Measurements from ENCODE around the gene STXBP2. TPM values are rescaled to one million over a fixed set of nuclear protein-coding genes. Genes with fewer than 3 reads are reported as not detected.

The STXBP2 gene
- total and polyA plus RNA-seq, 4 experiments from 2014 or later: 73.1 to 220 (median 154) TPM

DNA sequence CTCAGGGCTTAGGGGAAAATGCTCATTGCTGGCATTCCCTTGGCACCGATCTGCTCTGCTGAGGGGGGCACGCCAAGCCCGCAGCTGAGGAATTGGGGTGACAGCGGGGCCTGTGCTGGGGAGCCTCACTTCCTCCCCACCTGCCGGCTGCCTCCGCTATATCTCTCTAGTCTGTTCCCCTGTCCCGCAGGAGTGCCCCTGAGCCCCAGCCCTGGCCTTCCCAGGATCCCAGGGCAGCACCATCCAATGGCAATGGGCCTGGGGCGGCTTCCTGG is 9.5 kb downstream of the STXBP2 start:
- H3K9me3 ChIP-seq (ENCODE audit: control insufficient read depth in 1 of 2, low read length in 2 of 2): no peaks in the 10 kb centered on the region
- CTCF ChIA-PET (ENCODE audit: partially characterized antibody): no interaction called here
- H3K27me3 ChIP-seq (ENCODE audit: insufficient read depth, low read length): no peaks in the 10 kb centered on the region
- Mint-ChIP-seq H3K27ac (no peak overlapping the region), H3K9me3 (no peaks in the 10 kb centered on the region), H3K4me3 (no peak overlapping the region), H3K4me1 (peaks cover 0 to 2% (median 0%) of the 10 kb centered on the region in 4 donors), H3K27me3 (no peaks in the 10 kb centered on the region), H3K36me3 (peaks cover 8 to 10% of the 10 kb centered on the region in 2 donors)
- H3K4me1 ChIP-seq (ENCODE audit: insufficient read depth, low read length): no peaks in the 10 kb centered on the region
- DNase-seq: no peak
- POLR2A ChIA-PET (ENCODE audit: partially characterized antibody): no interaction called here
- intact Hi-C loops (cut with micrococcal nuclease): no loop called here
- H3K36me3 ChIP-seq (ENCODE audit: insufficient read depth, low read length): peaks cover 18% of the 10 kb centered on the region
- no peak overlapping the region for H3K27ac ChIP-seq (ENCODE audit: low read depth, low read length)
- H3K4me3 ChIP-seq (ENCODE audit: low read length in 2 of 2): no peak overlapping the region

DNA sequence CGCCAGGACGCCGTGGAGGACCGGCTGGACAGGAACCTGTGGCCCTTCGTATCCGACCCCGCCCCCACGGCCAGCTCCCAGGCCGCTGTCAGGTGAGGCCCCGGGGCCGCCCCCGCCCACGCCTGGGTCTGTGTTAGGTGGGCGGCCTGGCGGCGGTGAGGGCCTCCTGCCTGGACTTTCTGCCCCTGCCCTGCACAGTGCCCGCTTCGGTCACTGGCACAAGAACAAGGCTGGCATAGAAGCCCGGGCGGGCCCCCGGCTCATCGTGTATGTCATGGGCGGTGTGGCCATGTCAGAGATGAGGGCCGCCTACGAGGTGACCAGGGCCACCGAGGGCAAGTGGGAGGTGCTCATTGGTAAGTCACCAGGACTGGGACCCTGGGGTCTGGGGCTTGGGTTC is 10.2 kb downstream of the STXBP2 start:
- Histone ChIP-seq H3K36me3 (ENCODE audit: insufficient read depth, low read length) (peaks cover 17% of the 10 kb centered on the region), H3K4me3 (ENCODE audit: low read length in 2 of 2) (no peak overlapping the region), H3K27me3 (ENCODE audit: insufficient read depth, low read length) (no peaks in the 10 kb centered on the region), H3K27ac (ENCODE audit: low read depth, low read length) (no peak overlapping the region), H3K9me3 (ENCODE audit: control insufficient read depth in 1 of 2, low read length in 2 of 2) (no peaks in the 10 kb centered on the region), H3K4me1 (ENCODE audit: insufficient read depth, low read length) (peaks cover under 1% of the 10 kb centered on the region)
- peak in 1 of 5 donors; percentile 43 for DNase-seq
- no peak overlapping the region for H3K27ac Mint-ChIP-seq
- CTCF ChIA-PET (ENCODE audit: partially characterized antibody): no interaction called here
- H3K4me1 Mint-ChIP-seq: peaks cover 2 to 4% (median 3%) of the 10 kb centered on the region in 4 donors
- H3K4me3 Mint-ChIP-seq: no peak overlapping the region
- no peaks in the 10 kb centered on the region for H3K9me3 Mint-ChIP-seq
- intact Hi-C loops (cut with micrococcal nuclease): no loop called here
- POLR2A ChIA-PET (ENCODE audit: partially characterized antibody): no interaction called here
- no peaks in the 10 kb centered on the region for H3K27me3 Mint-ChIP-seq
- H3K36me3 Mint-ChIP-seq: peaks cover 8 to 10% of the 10 kb centered on the region in 2 donors

DNA sequence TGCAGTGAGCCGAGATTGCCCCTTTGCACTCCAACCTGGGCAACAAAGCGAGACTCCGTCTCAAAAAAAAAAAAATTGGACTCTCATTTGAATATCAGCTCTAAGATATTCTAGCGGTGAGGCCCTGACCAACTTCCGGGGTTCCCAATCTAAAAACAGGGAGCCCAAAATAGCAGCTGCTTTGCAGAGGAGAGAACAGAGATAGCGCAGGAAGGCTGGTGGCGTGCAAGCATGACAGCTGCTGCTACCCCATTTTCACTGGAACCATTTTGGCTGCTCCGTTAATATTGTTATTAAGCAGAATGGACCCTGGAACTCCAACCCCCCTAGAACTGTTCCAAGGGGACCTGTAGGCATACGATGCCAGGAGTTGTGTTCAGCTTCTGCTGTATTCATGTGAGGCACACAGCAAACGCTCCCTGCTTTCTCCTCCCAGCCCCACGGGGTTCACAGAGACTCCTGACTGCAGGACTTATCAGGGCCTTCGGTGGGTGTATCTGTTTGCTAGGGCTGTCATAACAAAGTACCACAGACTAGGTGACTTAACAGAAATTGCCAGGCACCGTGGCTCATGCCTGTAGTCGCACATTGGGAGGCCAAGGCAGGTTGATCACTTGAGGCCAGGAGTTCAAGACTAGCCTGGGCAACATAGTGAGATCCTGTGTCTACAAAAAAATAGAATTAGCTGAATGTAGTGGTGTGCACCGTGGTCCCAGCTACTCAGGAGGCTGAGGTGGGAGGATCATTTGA is 11.5 kb downstream of the STXBP2 start:
- Histone ChIP-seq H3K9me3 (ENCODE audit: control insufficient read depth in 1 of 2, low read length in 2 of 2) (no peaks in the 10 kb centered on the region), H3K27me3 (ENCODE audit: insufficient read depth, low read length) (no peaks in the 10 kb centered on the region), H3K4me1 (ENCODE audit: insufficient read depth, low read length) (peaks cover 5% of the 10 kb centered on the region), H3K4me3 (ENCODE audit: low read length in 2 of 2) (no peak overlapping the region), H3K27ac (ENCODE audit: low read depth, low read length) (no peak overlapping the region), H3K36me3 (ENCODE audit: insufficient read depth, low read length) (peaks cover 10% of the 10 kb centered on the region)
- ChIA-PET POLR2A (ENCODE audit: partially characterized antibody) (interaction anchor here (1.6 to 1.7 kb wide), 2 partner anchors 11 to 19 kb away, joined by 5 read pairs; partner anchors contain the start of genes PET100 and XAB2), CTCF (ENCODE audit: partially characterized antibody) (interaction anchor here (0.7 to 4.1 kb wide), 4 partner anchors 13 to 152 kb away, joined by 3 to 20 read pairs (median 4); partner anchors contain the start of gene TRAPPC5)
- H3K36me3 Mint-ChIP-seq: peaks cover 8 to 10% of the 10 kb centered on the region in 2 donors
- peaks cover 8 to 13% (median 10%) of the 10 kb centered on the region in 4 donors for H3K4me1 Mint-ChIP-seq
- H3K9me3 Mint-ChIP-seq: peaks cover 0 to 4% (median 0%) of the 10 kb centered on the region in 8 donors
- intact Hi-C loops (cut with micrococcal nuclease): no loop called here
- peak overlapping the region in 2 of 7 donors; percentile 21 to 60 for H3K27ac Mint-ChIP-seq
- no peak overlapping the region for H3K4me3 Mint-ChIP-seq
- H3K27me3 Mint-ChIP-seq: no peaks in the 10 kb centered on the region
- DNase-seq: no peak

DNA sequence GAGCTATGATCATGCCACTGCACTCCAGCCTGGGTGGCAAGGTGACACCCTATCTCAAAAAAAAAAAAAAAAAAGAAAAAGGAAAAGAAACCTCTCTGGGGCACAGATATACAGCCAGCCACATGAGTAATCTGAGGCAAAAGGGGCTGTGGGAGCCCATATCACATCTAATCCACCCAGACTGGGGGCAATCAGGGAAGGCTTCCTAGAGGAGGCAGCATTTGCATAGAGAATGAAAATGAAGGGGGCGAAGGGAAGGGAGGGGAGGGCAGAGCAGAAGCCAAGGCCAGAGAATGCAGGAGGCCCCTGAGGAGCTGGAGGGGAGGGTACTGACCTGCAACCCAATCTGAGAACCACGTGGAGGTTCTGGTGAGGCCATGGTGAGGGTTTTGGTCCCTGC is 13.2 kb downstream of the STXBP2 start:
- Histone ChIP-seq H3K27ac (ENCODE audit: low read depth, low read length) (no peak overlapping the region), H3K36me3 (ENCODE audit: insufficient read depth, low read length) (peaks cover 3% of the 10 kb centered on the region), H3K9me3 (ENCODE audit: control insufficient read depth in 1 of 2, low read length in 2 of 2) (no peaks in the 10 kb centered on the region), H3K4me1 (ENCODE audit: insufficient read depth, low read length) (peaks cover 5% of the 10 kb centered on the region), H3K27me3 (ENCODE audit: insufficient read depth, low read length) (no peaks in the 10 kb centered on the region), H3K4me3 (ENCODE audit: low read length in 2 of 2) (no peak overlapping the region)
- Mint-ChIP-seq H3K27ac (peak overlapping the region in 1 of 7 donors; percentile 81), H3K27me3 (no peaks in the 10 kb centered on the region), H3K4me1 (peaks cover 8 to 13% (median 10%) of the 10 kb centered on the region in 4 donors), H3K36me3 (peaks cover 6 to 8% of the 10 kb centered on the region in 2 donors), H3K9me3 (peaks cover 0 to 4% (median 0%) of the 10 kb centered on the region in 8 donors), H3K4me3 (no peak overlapping the region)
- ChIA-PET POLR2A (ENCODE audit: partially characterized antibody) (interaction anchor here (1.6 kb wide), 1 partner anchor 21 kb away, joined by 5 read pairs; the partner anchor contains the start of genes PET100 and XAB2), CTCF (ENCODE audit: partially characterized antibody) (interaction anchor here (0.6 to 4.1 kb wide), 4 partner anchors 14 to 960 kb away, joined by 3 to 20 read pairs (median 4); partner anchors contain the start of gene TRAPPC5)
- no peak for DNase-seq
- intact Hi-C loops (cut with micrococcal nuclease): no loop called here

DNA sequence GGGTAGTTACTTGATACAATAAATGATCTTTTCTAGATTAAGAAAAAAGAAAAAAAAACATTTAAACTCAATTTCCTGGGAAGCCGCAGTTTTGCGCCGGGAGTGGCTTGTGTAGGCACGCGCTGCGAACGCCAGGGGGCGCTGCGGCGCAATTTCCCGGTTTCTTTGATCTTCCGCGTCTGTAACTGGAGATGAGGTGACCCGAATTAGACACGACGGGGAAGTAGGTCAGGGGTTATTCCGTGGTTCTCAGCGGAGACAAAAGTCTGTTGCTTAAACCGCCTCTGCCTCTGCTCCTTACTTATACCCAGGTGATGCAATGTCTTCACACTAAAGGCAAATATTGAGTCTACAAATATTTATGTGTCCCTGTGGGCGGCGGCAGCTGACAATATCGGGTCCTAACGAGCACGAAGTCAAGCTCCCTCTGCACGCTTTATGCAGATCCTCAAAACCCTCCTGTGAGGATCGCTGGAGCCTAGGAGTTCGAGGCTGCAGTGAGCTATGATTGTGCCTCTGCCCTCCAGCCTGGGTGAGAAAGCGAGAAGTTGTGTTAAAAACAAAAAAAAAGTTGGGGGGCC is 15.2 kb downstream of the STXBP2 start:
- Histone ChIP-seq H3K4me3 (ENCODE audit: low read length in 2 of 2) (peak overlapping the region in 1 of 2 donors; percentile 46), H3K27me3 (ENCODE audit: insufficient read depth, low read length) (no peaks in the 10 kb centered on the region), H3K27ac (ENCODE audit: low read depth, low read length) (peak overlapping the region; percentile 31), H3K36me3 (ENCODE audit: insufficient read depth, low read length) (no peaks in the 10 kb centered on the region), H3K4me1 (ENCODE audit: insufficient read depth, low read length) (peaks cover 7% of the 10 kb centered on the region), H3K9me3 (ENCODE audit: control insufficient read depth in 1 of 2, low read length in 2 of 2) (no peaks in the 10 kb centered on the region)
- CTCF ChIA-PET (ENCODE audit: partially characterized antibody): interaction anchor here (0.6 to 4.1 kb wide), 15 partner anchors 9 to 217 kb away, joined by 3 to 27 read pairs (median 6); partner anchors contain the start of genes MCOLN1, PCP2, PET100 and RETN
- Mint-ChIP-seq H3K9me3 (peaks cover 0 to 4% (median 0%) of the 10 kb centered on the region in 8 donors), H3K27ac (peak overlapping the region; percentile 78 to 95 (median 93)), H3K27me3 (no peaks in the 10 kb centered on the region), H3K36me3 (peaks cover 2 to 4% of the 10 kb centered on the region in 2 donors), H3K4me3 (peak overlapping the region; percentile 70 to 88 (median 81)), H3K4me1 (peaks cover 6 to 13% (median 10%) of the 10 kb centered on the region in 4 donors)
- intact Hi-C loops (cut with micrococcal nuclease): loop anchor here (1.0 kb wide), 2 partner anchors 27 to 147 kb away; no protein-coding TSS in a partner anchor
- peak; percentile 86 to 93 (median 88) for DNase-seq
- POLR2A ChIA-PET (ENCODE audit: partially characterized antibody): interaction anchor here (0.7 to 1.6 kb wide), 5 partner anchors 7 to 29 kb away, joined by 3 to 6 read pairs (median 4); partner anchors contain the start of genes PET100, RETN, TRAPPC5 and XAB2

DNA sequence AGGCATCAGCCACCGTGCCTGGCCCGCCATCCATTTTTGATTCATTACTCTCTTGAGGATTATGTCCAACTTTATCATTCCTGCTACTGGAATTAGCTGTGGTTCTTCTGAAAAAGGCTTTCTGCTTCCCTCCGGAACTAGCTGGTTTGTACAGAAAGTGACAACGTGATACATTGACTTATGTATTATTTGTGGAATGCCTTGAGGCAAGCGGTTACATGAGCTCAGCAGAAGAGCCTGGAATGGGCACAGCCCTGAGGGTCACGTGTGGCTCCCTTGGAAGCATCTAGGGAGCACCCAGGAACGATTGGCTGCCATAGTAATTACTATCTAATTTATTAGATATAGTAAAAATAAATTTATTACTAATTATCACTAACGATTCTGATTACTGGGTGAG is 17.5 kb downstream of the STXBP2 start:
- ChIA-PET POLR2A (ENCODE audit: partially characterized antibody) (no interaction called here), CTCF (ENCODE audit: partially characterized antibody) (interaction anchor here (1.7 to 5.6 kb wide), 2 partner anchors 14 to 26 kb away, joined by 6 to 22 read pairs; partner anchors contain the start of genes RETN and TRAPPC5)
- Mint-ChIP-seq H3K9me3 (peaks cover 0 to 4% (median 0%) of the 10 kb centered on the region in 8 donors), H3K36me3 (no peaks in the 10 kb centered on the region), H3K27ac (peak overlapping the region in 2 of 7 donors; percentile 43 to 50), H3K4me3 (no peak overlapping the region), H3K27me3 (no peaks in the 10 kb centered on the region), H3K4me1 (peaks cover 11 to 28% (median 17%) of the 10 kb centered on the region in 4 donors)
- Histone ChIP-seq H3K9me3 (ENCODE audit: control insufficient read depth in 1 of 2, low read length in 2 of 2) (no peaks in the 10 kb centered on the region), H3K27ac (ENCODE audit: low read depth, low read length) (no peak overlapping the region), H3K36me3 (ENCODE audit: insufficient read depth, low read length) (no peaks in the 10 kb centered on the region), H3K4me1 (ENCODE audit: insufficient read depth, low read length) (peaks cover 22% of the 10 kb centered on the region), H3K27me3 (ENCODE audit: insufficient read depth, low read length) (no peaks in the 10 kb centered on the region), H3K4me3 (ENCODE audit: low read length in 2 of 2) (no peak overlapping the region)
- intact Hi-C loops (cut with micrococcal nuclease): no loop called here
- no peak for DNase-seq

DNA sequence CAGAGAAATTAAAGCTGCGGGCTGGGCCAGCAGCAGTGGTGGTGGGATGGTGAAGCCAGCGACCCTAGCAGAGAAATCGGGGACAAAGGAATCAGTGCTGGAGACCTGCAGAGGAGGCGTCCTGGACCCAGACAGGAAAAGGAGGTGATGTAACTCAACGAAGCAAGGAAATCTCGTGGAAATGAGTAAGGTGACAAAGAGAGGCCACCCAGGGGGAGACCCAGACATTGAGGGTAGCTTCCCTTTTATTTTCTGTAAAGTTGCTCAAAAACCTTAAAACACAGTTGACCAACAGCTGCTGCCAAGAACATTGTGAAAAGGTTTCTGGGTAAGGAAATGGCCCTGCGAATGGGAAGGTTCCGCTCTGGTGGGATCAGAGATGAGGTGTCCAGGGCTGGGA is 18.7 kb downstream of the STXBP2 start:
- H3K4me1 ChIP-seq (ENCODE audit: insufficient read depth, low read length): peaks cover 22% of the 10 kb centered on the region
- H3K36me3 ChIP-seq (ENCODE audit: insufficient read depth, low read length): no peaks in the 10 kb centered on the region
- H3K4me1 Mint-ChIP-seq: peaks cover 11 to 28% (median 17%) of the 10 kb centered on the region in 4 donors
- intact Hi-C loops (cut with micrococcal nuclease): no loop called here
- no peaks in the 10 kb centered on the region for H3K36me3 Mint-ChIP-seq
- no peak overlapping the region for H3K4me3 Mint-ChIP-seq
- no peak for DNase-seq
- H3K27me3 Mint-ChIP-seq: no peaks in the 10 kb centered on the region
- H3K4me3 ChIP-seq (ENCODE audit: low read length in 2 of 2): no peak overlapping the region
- ChIA-PET CTCF (ENCODE audit: partially characterized antibody) (interaction anchor here (0.8 to 5.6 kb wide), 7 partner anchors 14 to 145 kb away, joined by 3 to 22 read pairs (median 3); partner anchors contain the start of genes PET100, RETN, TRAPPC5 and XAB2), POLR2A (ENCODE audit: partially characterized antibody) (no interaction called here)
- no peak overlapping the region for H3K27ac ChIP-seq (ENCODE audit: low read depth, low read length)
- no peaks in the 10 kb centered on the region for H3K27me3 ChIP-seq (ENCODE audit: insufficient read depth, low read length)
- H3K27ac Mint-ChIP-seq: peak overlapping the region in 1 of 7 donors; percentile 48
- H3K9me3 Mint-ChIP-seq: peaks cover 0 to 4% (median 0%) of the 10 kb centered on the region in 8 donors
- H3K9me3 ChIP-seq (ENCODE audit: control insufficient read depth in 1 of 2, low read length in 2 of 2): no peaks in the 10 kb centered on the region

Data from CD4-positive, alpha-beta memory T cell (primary cell).